AG09319 (cell line): Measurements from ENCODE around the gene KRT4.
"Not testable (repeated sequence)": the region's sequence is repeated elsewhere in the genome, so short reads cannot be mapped to it uniquely, and the experiment has no call there.

ENCODE experiments used
- DNase-seq: peaks from one replicate; pipeline ENCODE4 v3.0.0-alpha.2; 2010; ENCODE audit warnings: low read depth; ENCODE audit errors: extremely low read depth
- CTCF ChIP-seq: IDR thresholded peaks from 2 replicates; pipeline ENCODE4 v1.5.1; 2011; ENCODE audit warnings: low read depth, mild to moderate bottlenecking, inconsistent platforms, low read length, moderate library complexity

Gene KRT4

GRCh38 chr12:52767020-52767379 is 46.9 kb downstream of the KRT4 start:
- no peak for TF ChIP-seq CTCF
- DNase-seq: no peak

DNA sequence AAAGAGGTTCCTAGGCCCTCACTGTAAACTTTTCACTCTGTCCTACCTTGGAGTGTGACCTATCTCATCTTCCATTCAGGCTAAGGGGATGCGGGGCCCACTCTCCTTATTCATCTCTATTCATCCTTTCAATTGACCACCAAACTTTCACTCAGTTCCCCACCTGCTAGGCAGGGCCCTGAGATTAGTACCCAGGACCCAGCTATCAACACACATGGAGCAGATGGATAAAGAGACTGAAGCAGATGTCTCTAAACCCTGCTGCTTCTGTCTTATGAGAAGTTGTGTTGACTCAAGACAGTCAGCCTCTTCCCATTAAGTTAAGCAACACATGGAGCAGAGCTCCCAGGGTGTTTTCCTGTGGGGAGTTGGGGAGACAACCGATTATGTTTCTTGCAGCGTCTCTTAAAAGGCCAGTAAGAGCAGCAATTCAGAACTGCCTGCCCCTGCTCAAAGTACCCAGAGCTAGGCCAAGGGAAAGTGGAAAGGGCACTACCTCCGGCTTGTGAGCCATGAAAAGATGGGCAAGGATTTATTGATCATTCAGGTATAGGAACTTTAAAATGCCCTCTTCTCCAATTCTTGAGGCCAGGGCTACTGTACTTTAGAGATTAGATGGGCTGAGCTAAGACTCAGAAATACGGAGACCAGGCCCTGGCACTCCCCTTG is 47.4 kb downstream of the KRT4 start:
- TF ChIP-seq CTCF: no peak
- no peak for DNase-seq

GRCh38 chr12:52765702-52766101 is 48.2 kb downstream of the KRT4 start:
- DNase-seq: no peak
- no peak for TF ChIP-seq CTCF

DNA sequence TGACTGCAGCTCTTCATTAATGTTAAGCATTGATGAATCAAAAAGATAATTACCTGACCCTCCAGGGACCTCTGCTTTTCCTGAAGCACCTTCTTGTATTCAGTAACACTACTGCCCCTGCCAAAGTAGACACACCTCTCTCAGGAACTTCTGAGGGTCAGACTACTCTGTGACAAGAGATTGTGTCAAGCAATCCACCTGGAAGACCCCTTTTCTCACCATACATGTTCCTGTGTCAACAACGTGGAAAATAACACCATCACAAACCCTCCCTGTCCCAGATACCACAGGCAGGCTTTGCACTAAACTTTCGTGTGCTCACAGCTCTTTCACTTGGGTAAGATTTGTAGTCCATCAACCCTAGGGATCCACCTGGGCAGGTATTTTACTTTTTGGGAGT is 49.9 kb downstream of the KRT4 start:
- no peak for DNase-seq
- no peak for TF ChIP-seq CTCF

- DNase-seq: no peak
- TF ChIP-seq CTCF: no peak
These were observed 50.8 kb downstream of the KRT4 start for GRCh38 chr12:52763036-52763659.

GRCh38 chr12:52761802-52762201 is 52.1 kb downstream of the KRT4 start:
- no peak for TF ChIP-seq CTCF
- no peak for DNase-seq

GRCh38 chr12:52761218-52761617 is 52.7 kb downstream of the KRT4 start:
- DNase-seq: not testable (repeated sequence)

DNA sequence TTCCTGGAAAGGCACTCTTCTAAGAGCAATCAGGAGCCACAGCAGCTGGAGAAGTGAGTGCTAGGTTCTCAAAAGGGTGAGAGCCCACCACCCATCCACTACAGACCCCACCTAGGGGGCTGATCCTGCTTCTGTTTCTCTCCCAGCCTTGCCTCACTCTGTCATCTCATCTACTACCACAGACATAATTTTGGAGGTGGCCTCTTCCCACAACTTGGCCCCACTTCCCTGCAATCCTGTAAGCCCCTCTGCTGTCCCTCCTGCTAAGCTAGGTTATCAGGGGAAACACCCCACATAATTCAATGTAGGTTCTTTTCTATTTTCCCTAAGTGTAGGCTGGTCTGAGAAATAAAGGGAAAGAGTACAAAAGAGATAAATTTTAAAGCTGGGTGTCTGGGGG is 53.3 kb downstream of the KRT4 start:
- no peak for DNase-seq
- TF ChIP-seq CTCF: no peak
